ENCODE measurements around the gene GGA1.
"Not testable (repeated sequence)": the region's sequence is repeated elsewhere in the genome, so short reads cannot be mapped to it uniquely, and the experiment has no call there.

The GGA1 gene

GRCh38 chr22:37639771-37640590, 31.3 kb downstream of the GGA1 start:
- peaks cover 27% of the 10 kb centered on the region for H3K36me3 ChIP-seq (ENCODE audit: control insufficient read depth, insufficient read depth, low read length)
- H3K9ac ChIP-seq (ENCODE audit: low read length), result peak overlapping the region; percentile 76
- H3K4me1 ChIP-seq (ENCODE audit: control insufficient read depth, insufficient read depth, low read length), result peaks cover 28% of the 10 kb centered on the region
- H3K9me3 ChIP-seq (ENCODE audit: control insufficient read depth, insufficient read depth, low read depth, low read length), result no peaks in the 10 kb centered on the region
- H3K27me3 ChIP-seq (ENCODE audit: control insufficient read depth, insufficient read depth, low read length), result no peaks in the 10 kb centered on the region
- peak overlapping the region; percentile 19; the same call in 1 of the 2 replicates for H3K27ac ChIP-seq (ENCODE audit: low read depth, low read length)
- H3K4me3 ChIP-seq (ENCODE audit: low read depth, low read length), result peak overlapping the region; percentile 85

- H3K4me3 ChIP-seq (ENCODE audit: low read depth, low read length), result peak overlapping the region; percentile 85
- H3K4me1 ChIP-seq (ENCODE audit: control insufficient read depth, insufficient read depth, low read length), result peaks cover 28% of the 10 kb centered on the region
- no peak overlapping the region; the same call in 1 of the 2 replicates for H3K27ac ChIP-seq (ENCODE audit: low read depth, low read length)
Observed at GRCh38 chr22:37640591-37641560, 32.2 kb downstream of the GGA1 start.

DNA sequence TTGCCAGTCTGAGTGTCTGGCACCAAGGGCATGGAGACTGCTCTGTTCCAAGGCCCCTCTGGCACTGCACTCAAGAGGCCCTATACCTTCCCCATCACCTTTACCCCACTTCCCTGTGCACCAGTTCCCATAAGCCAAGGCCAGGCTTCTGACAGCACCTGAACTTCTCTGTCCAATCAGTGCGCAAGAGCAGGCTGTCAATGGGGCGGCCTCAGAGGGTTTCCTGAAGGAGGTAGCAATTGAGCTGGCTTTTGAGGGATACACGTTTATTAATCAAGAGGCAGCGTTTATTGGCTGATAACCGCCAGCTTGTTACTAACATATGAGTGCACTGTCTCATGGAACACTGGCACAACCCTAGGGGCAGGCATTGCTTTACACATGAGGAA, 32.9 kb downstream of the GGA1 start:
- no peak overlapping the region for H3K9ac ChIP-seq (ENCODE audit: low read length)
- no peak overlapping the region for H3K27ac ChIP-seq (ENCODE audit: low read depth, low read length)
- no peak overlapping the region for H3K4me3 ChIP-seq (ENCODE audit: low read depth, low read length)
- H3K36me3 ChIP-seq (ENCODE audit: control insufficient read depth, insufficient read depth, low read length), result peaks cover 38% of the 10 kb centered on the region
- peaks cover 24% of the 10 kb centered on the region for H3K4me1 ChIP-seq (ENCODE audit: control insufficient read depth, insufficient read depth, low read length)
- no peaks in the 10 kb centered on the region for H3K9me3 ChIP-seq (ENCODE audit: control insufficient read depth, insufficient read depth, low read depth, low read length)
- no peaks in the 10 kb centered on the region for H3K27me3 ChIP-seq (ENCODE audit: control insufficient read depth, insufficient read depth, low read length)

More at GRCh38 chr22:37640591-37641560, 32.2 kb downstream of the GGA1 start:
- H3K9ac ChIP-seq (ENCODE audit: low read length), result peak overlapping the region; percentile 26
- H3K27me3 ChIP-seq (ENCODE audit: control insufficient read depth, insufficient read depth, low read length), result no peaks in the 10 kb centered on the region
- H3K36me3 ChIP-seq (ENCODE audit: control insufficient read depth, insufficient read depth, low read length), result peaks cover 35% of the 10 kb centered on the region
- no peaks in the 10 kb centered on the region for H3K9me3 ChIP-seq (ENCODE audit: control insufficient read depth, insufficient read depth, low read depth, low read length)

DNA sequence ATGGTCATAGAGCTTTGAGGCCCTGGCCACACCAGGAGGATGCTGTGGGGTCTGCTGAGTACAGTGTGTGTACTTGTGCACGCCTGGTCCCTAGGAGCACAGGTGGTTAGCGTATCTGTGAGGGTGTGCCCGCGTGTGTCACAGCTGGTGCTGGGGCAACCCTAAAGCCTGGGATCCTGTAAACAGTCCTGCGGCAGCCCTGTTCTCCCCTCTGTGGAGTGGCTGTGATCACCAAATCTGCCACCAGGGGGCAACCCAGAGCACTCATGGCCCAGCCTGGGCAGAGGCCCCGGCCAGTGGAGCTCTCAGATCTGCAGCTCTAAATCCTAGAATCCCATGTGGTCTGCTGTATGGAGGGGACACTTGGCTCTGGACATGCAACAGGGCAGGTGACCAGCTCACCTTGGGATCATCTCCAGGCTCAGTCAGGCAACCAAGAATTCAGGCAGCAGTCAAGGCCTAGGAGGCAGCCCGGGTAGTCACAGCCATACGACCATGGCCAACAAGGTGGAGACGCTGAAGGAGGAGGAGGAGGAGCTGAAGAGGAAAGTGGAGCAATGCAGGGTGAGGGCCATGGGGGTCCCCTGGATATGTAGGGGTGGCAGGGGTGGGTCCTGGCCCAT, 34.7 kb downstream of the GGA1 start:
- Histone ChIP-seq H3K27ac (ENCODE audit: low read depth, low read length) (no peak overlapping the region), H3K36me3 (ENCODE audit: control insufficient read depth, insufficient read depth, low read length) (peaks cover 53% of the 10 kb centered on the region), H3K4me1 (ENCODE audit: control insufficient read depth, insufficient read depth, low read length) (peaks cover 17% of the 10 kb centered on the region), H3K27me3 (ENCODE audit: control insufficient read depth, insufficient read depth, low read length) (no peaks in the 10 kb centered on the region), H3K4me3 (ENCODE audit: low read depth, low read length) (no peak overlapping the region), H3K9me3 (ENCODE audit: control insufficient read depth, insufficient read depth, low read depth, low read length) (no peaks in the 10 kb centered on the region), H3K9ac (ENCODE audit: low read length) (no peak overlapping the region)

- Histone ChIP-seq H3K36me3 (ENCODE audit: control insufficient read depth, insufficient read depth, low read length) (peaks cover 76% of the 10 kb centered on the region), H3K9me3 (ENCODE audit: control insufficient read depth, insufficient read depth, low read depth, low read length) (no peaks in the 10 kb centered on the region), H3K27ac (ENCODE audit: low read depth, low read length) (no peak overlapping the region), H3K4me1 (ENCODE audit: control insufficient read depth, insufficient read depth, low read length) (peaks cover 2% of the 10 kb centered on the region; the same call in 1 of the 2 replicates), H3K4me3 (ENCODE audit: low read depth, low read length) (no peak overlapping the region), H3K9ac (ENCODE audit: low read length) (no peak overlapping the region), H3K27me3 (ENCODE audit: control insufficient read depth, insufficient read depth, low read length) (no peaks in the 10 kb centered on the region)
Observed at GRCh38 chr22:37647317-37647716, 38.7 kb downstream of the GGA1 start.

GRCh38 chr22:37647928-37648327, 39.3 kb downstream of the GGA1 start:
- no peak overlapping the region for H3K4me3 ChIP-seq (ENCODE audit: low read depth, low read length)

DNA sequence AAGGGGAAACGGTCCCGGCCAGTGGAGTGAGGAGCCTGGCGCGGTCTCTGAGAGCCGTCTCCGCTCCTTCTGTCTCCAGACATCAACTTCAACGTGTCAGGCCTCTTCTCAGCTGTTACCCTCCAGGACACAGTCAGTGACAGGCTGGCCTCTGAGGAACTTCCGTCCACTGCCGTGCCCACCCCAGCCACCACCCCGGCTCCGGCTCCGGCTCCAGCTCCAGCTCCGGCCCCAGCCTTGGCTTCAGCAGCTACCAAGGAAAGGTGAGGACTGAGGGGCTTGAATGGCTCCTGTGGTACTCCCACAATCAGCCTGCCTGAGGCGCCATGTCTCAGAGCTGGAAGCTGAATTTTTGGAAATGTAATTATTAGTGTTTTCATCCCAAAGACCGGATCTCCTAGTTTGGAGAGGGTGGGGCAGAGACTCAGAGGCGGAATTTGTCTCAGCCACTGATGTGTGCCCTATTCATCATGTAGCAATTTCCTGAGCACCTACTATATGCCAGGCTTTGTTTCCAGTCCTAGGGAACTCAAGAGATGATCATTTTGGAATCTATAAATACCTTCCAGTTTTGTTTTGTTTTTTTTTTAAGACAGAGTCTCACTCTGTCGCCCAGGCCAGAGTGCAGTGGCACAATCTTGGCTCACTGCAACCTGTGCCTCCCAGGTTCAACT, 42.0 kb downstream of the GGA1 start:
- no peak overlapping the region for H3K27ac ChIP-seq (ENCODE audit: low read depth, low read length)
- H3K9ac ChIP-seq (ENCODE audit: low read length), result no peak overlapping the region
- peaks cover 71% of the 10 kb centered on the region for H3K36me3 ChIP-seq (ENCODE audit: control insufficient read depth, insufficient read depth, low read length)

More at GRCh38 chr22:37647928-37648327, 39.3 kb downstream of the GGA1 start:
- Histone ChIP-seq H3K9ac (ENCODE audit: low read length) (no peak overlapping the region), H3K4me1 (ENCODE audit: control insufficient read depth, insufficient read depth, low read length) (peaks cover 2% of the 10 kb centered on the region; the same call in 1 of the 2 replicates), H3K36me3 (ENCODE audit: control insufficient read depth, insufficient read depth, low read length) (peaks cover 77% of the 10 kb centered on the region), H3K9me3 (ENCODE audit: control insufficient read depth, insufficient read depth, low read depth, low read length) (no peaks in the 10 kb centered on the region), H3K27ac (ENCODE audit: low read depth, low read length) (no peak overlapping the region), H3K27me3 (ENCODE audit: control insufficient read depth, insufficient read depth, low read length) (no peaks in the 10 kb centered on the region)

GRCh38 chr22:37654563-37655251, 46.1 kb downstream of the GGA1 start:
- H3K4me3 ChIP-seq (ENCODE audit: low read depth, low read length), result no peak overlapping the region
- H3K36me3 ChIP-seq (ENCODE audit: control insufficient read depth, insufficient read depth, low read length), result peaks cover 41% of the 10 kb centered on the region
- no peak overlapping the region for H3K9ac ChIP-seq (ENCODE audit: low read length)
- H3K4me1 ChIP-seq (ENCODE audit: control insufficient read depth, insufficient read depth, low read length), result peaks cover 11% of the 10 kb centered on the region
- H3K27ac ChIP-seq (ENCODE audit: low read depth, low read length), result no peak overlapping the region
- H3K27me3 ChIP-seq (ENCODE audit: control insufficient read depth, insufficient read depth, low read length), result no peaks in the 10 kb centered on the region
- no peaks in the 10 kb centered on the region for H3K9me3 ChIP-seq (ENCODE audit: control insufficient read depth, insufficient read depth, low read depth, low read length)

More for the DNA sequence above, 42.0 kb downstream of the GGA1 start:
- Histone ChIP-seq H3K27me3 (ENCODE audit: control insufficient read depth, insufficient read depth, low read length) (no peaks in the 10 kb centered on the region), H3K9me3 (ENCODE audit: control insufficient read depth, insufficient read depth, low read depth, low read length) (no peaks in the 10 kb centered on the region), H3K4me3 (ENCODE audit: low read depth, low read length) (no peak overlapping the region), H3K4me1 (ENCODE audit: control insufficient read depth, insufficient read depth, low read length) (no peaks in the 10 kb centered on the region)

GRCh38 chr22:37655252-37655563, 46.6 kb downstream of the GGA1 start:
- peaks cover 36% of the 10 kb centered on the region for H3K36me3 ChIP-seq (ENCODE audit: control insufficient read depth, insufficient read depth, low read length)
- no peak overlapping the region for H3K27ac ChIP-seq (ENCODE audit: low read depth, low read length)
- peaks cover 16% of the 10 kb centered on the region for H3K4me1 ChIP-seq (ENCODE audit: control insufficient read depth, insufficient read depth, low read length)
- no peak overlapping the region for H3K9ac ChIP-seq (ENCODE audit: low read length)
- no peak overlapping the region for H3K4me3 ChIP-seq (ENCODE audit: low read depth, low read length)
- H3K9me3 ChIP-seq (ENCODE audit: control insufficient read depth, insufficient read depth, low read depth, low read length), result no peaks in the 10 kb centered on the region
- H3K27me3 ChIP-seq (ENCODE audit: control insufficient read depth, insufficient read depth, low read length), result no peaks in the 10 kb centered on the region

GRCh38 chr22:37656583-37656982, 47.9 kb downstream of the GGA1 start:
- not testable (repeated sequence) for H3K27me3 ChIP-seq (ENCODE audit: control insufficient read depth, insufficient read depth, low read length); H3K9ac ChIP-seq (ENCODE audit: low read length); H3K4me3 ChIP-seq (ENCODE audit: low read depth, low read length); H3K27ac ChIP-seq (ENCODE audit: low read depth, low read length); H3K9me3 ChIP-seq (ENCODE audit: control insufficient read depth, insufficient read depth, low read depth, low read length)
- H3K4me1 ChIP-seq (ENCODE audit: control insufficient read depth, insufficient read depth, low read length), result peaks cover 27% of the 10 kb centered on the region
- peaks cover 23% of the 10 kb centered on the region for H3K36me3 ChIP-seq (ENCODE audit: control insufficient read depth, insufficient read depth, low read length)

All from HUES6 (cell line).